HG02970 (cell line): Measurements from ENCODE around the gene DIO1.

Experiments
- ATAC-seq: cut with Tn5 transposase; IDR thresholded peaks from one replicate; pipeline ENCODE4 v1.9.1; 2021; ENCODE audit warnings: mild to moderate bottlenecking, moderate library complexity, moderate number of reproducible peaks; ENCODE audit not compliant: unreplicated experiment, low FRiP score

Gene DIO1

DNA sequence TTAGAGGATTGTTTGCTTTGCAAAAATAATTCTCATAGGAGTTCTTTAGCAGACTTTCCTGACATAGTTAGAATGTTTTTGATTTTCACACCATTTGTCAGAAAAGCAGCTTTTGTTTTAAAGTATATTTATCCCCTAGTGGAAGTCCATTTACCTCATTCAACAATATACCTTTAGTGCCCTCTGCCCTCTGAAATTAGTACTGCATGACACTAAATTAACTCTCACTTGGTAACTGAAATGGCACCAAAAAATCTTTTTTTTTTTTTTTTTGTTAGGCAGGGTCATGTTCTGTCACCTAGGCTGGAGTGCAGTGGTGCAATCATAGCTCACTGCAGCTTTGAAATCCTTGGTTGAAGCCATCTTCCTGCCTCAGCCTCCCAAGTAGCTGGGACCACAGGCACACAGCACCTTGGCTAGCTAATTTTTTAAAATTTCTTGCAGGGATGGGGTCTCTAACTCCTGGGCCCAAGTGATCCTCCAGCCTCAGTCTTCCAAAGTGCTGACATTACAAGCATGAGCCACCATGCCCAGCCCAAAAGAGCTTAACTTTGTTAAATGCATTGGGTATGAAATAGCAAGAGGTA, 65.8 kb downstream of the DIO1 start:
- ATAC-seq, result no peak
